MCF 10A (cell line): ENCODE data around the gene PID1. TPM values are rescaled to one million over a fixed set of nuclear protein-coding genes. Genes with fewer than 3 reads are reported as not detected.

ENCODE experiments used
- BruUV-seq: library from RNA; stranded (reverse); fragments of 400-500 nt; replicated peaks from 2 replicates; lab custom pipeline; 2021; lab: Mats Ljungman, UMichigan
- CTCF ChIA-PET: fragments of 300-600 bp; sonication (Branson Sonifier 250); formaldehyde crosslinking; extraction: SDS; loops from one replicate; lab custom pipeline; 2021; ENCODE audit warnings: antibody characterized with exemption, inconsistent platforms; lab: Yijun Ruan, JAX
- POLR2A ChIA-PET: fragments of 300-600, 350-650 bp; sonication (Branson Sonifier 250); formaldehyde crosslinking; extraction: SDS; loops from one replicate; lab custom pipeline; 2020; ENCODE audit warnings: antibody characterized with exemption, inconsistent platforms; lab: Yijun Ruan, JAX
- DNase-seq: peaks from one replicate; pipeline ENCODE4 v3.0.0-alpha.2; 2018; ENCODE audit not compliant: unreplicated experiment
- H3K27ac Mint-ChIP-seq: one replicate; pipeline ENCODE4 v1.8.0; 2022; ENCODE audit warnings: mild to moderate bottlenecking, low read depth, mixed read lengths; ENCODE audit not compliant: unreplicated experiment
- H3K27me3 Mint-ChIP-seq: one replicate; pipeline ENCODE4 v1.8.0; 2022; ENCODE audit warnings: mixed read lengths; ENCODE audit not compliant: insufficient read depth, unreplicated experiment
- H3K36me3 Mint-ChIP-seq: one replicate; pipeline ENCODE4 v1.8.0; 2022; ENCODE audit warnings: mild to moderate bottlenecking, moderate library complexity, mixed read lengths; ENCODE audit not compliant: insufficient read depth, unreplicated experiment
- H3K4me1 Mint-ChIP-seq: one replicate; pipeline ENCODE4 v1.8.0; 2022; ENCODE audit warnings: mixed read lengths; ENCODE audit not compliant: insufficient read depth, unreplicated experiment
- H3K4me3 Mint-ChIP-seq: one replicate; pipeline ENCODE4 v1.8.0; 2022; ENCODE audit warnings: mild to moderate bottlenecking, moderate library complexity, mixed read lengths; ENCODE audit not compliant: unreplicated experiment
- H3K9me3 Mint-ChIP-seq: one replicate; pipeline ENCODE4 v1.8.0; 2022; ENCODE audit warnings: mixed read lengths; ENCODE audit not compliant: unreplicated experiment
- CTCF ChIP-seq: fragments of 200-600 bp; IDR thresholded peaks from one replicate; pipeline ENCODE4 v1.8.0; 2022; ENCODE audit warnings: antibody characterized with exemption, mild to moderate bottlenecking; ENCODE audit not compliant: unreplicated experiment
- intact Hi-C: fragments of 100-400 bp; cut with micrococcal nuclease; formaldehyde crosslinking; loops from 2 replicates; pipeline ENCODE4 v1.14.1; 2022
- total RNA-seq: library from RNA; stranded (reverse); gene quantifications from 2 replicates; pipeline ENCODE4 v1.2.3, GENCODE V29; 2022

PID1 gene
- total RNA-seq, 1 experiment from 2014 or later: 211 TPM

- POLR2A ChIA-PET: interaction anchor here (0.9 kb wide), 1 partner anchor 14 kb away, joined by 3 read pairs; no protein-coding TSS in a partner anchor
Observed at GRCh38 chr2:229179628-229180027, 91.5 kb downstream of the PID1 start.

GRCh38 chr2:229178706-229179105, 92.4 kb downstream of the PID1 start:
- H3K27ac Mint-ChIP-seq: no peak overlapping the region
- no peak for TF ChIP-seq CTCF
- BruUV-seq: no TSS peak
- intact Hi-C loops: no loop called here
- ChIA-PET POLR2A (interaction anchor here (0.6 to 1.1 kb wide), 2 partner anchors 15 to 17 kb away, joined by 3 read pairs; no protein-coding TSS in a partner anchor), CTCF (interaction anchor here (0.9 to 1.1 kb wide), 3 partner anchors 10 to 51 kb away, joined by 3 to 7 read pairs (median 5); no protein-coding TSS in a partner anchor)
- H3K4me1 Mint-ChIP-seq: peaks cover 17% of the 10 kb centered on the region
- no peak for DNase-seq
- H3K27me3 Mint-ChIP-seq: no peaks in the 10 kb centered on the region
- peaks cover 7% of the 10 kb centered on the region for H3K9me3 Mint-ChIP-seq
- no peak overlapping the region for H3K4me3 Mint-ChIP-seq
- H3K36me3 Mint-ChIP-seq: peaks cover 36% of the 10 kb centered on the region

More at GRCh38 chr2:229179628-229180027, 91.5 kb downstream of the PID1 start:
- CTCF ChIA-PET: interaction anchor here (0.9 kb wide), 1 partner anchor 50 kb away, joined by 3 read pairs; no protein-coding TSS in a partner anchor
- Mint-ChIP-seq H3K36me3 (peaks cover 36% of the 10 kb centered on the region), H3K4me1 (peaks cover 10% of the 10 kb centered on the region), H3K27me3 (no peaks in the 10 kb centered on the region), H3K4me3 (no peak overlapping the region), H3K9me3 (peaks cover 7% of the 10 kb centered on the region), H3K27ac (no peak overlapping the region)
- TF ChIP-seq CTCF: no peak
- intact Hi-C loops: no loop called here
- DNase-seq: no peak
- no TSS peak for BruUV-seq

GRCh38 chr2:229178117-229178516, 93.0 kb downstream of the PID1 start:
- POLR2A ChIA-PET: interaction anchor here (1.1 kb wide), 1 partner anchor 16 kb away, joined by 3 read pairs; no protein-coding TSS in a partner anchor
- TF ChIP-seq CTCF: no peak
- BruUV-seq: no TSS peak
- H3K27ac Mint-ChIP-seq: no peak overlapping the region
- H3K4me3 Mint-ChIP-seq: no peak overlapping the region
- peaks cover 7% of the 10 kb centered on the region for H3K9me3 Mint-ChIP-seq
- no peaks in the 10 kb centered on the region for H3K27me3 Mint-ChIP-seq
- DNase-seq: no peak
- intact Hi-C loops: no loop called here
- CTCF ChIA-PET: interaction anchor here (0.6 to 1.1 kb wide), 5 partner anchors 9 to 409 kb away, joined by 3 to 7 read pairs (median 4); no protein-coding TSS in a partner anchor
- peaks cover 42% of the 10 kb centered on the region for H3K36me3 Mint-ChIP-seq
- peaks cover 17% of the 10 kb centered on the region for H3K4me1 Mint-ChIP-seq

GRCh38 chr2:229176136-229176535, 95.0 kb downstream of the PID1 start:
- intact Hi-C loops: no loop called here
- Mint-ChIP-seq H3K4me3 (no peak overlapping the region), H3K4me1 (peaks cover 17% of the 10 kb centered on the region), H3K9me3 (no peaks in the 10 kb centered on the region), H3K36me3 (peaks cover 37% of the 10 kb centered on the region), H3K27me3 (no peaks in the 10 kb centered on the region), H3K27ac (peak overlapping the region; percentile 77)
- no TSS peak for BruUV-seq
- ChIA-PET POLR2A (no interaction called here), CTCF (interaction anchor here (0.5 kb wide), 1 partner anchor 59 kb away, joined by 3 read pairs; no protein-coding TSS in a partner anchor)
- TF ChIP-seq CTCF: no peak
- no peak for DNase-seq
